Esophagus (tissue), 2 donors: ENCODE results near the gene AVPR2. TPM values are rescaled to one million over a fixed set of nuclear protein-coding genes. Genes with fewer than 3 reads are reported as not detected.

Experiments
- H3K27ac ChIP-seq, 2 donors: one replicate each; pipeline ENCODE4 v1.5.1; 2013; ENCODE audit warnings: low read depth in 2 of 2, mild to moderate bottlenecking in 2 of 2, inconsistent platforms in 1 of 2, low read length in 1 of 2, moderate library complexity in 1 of 2
- H3K27me3 ChIP-seq, 2 donors: one replicate each; pipeline ENCODE4 v1.6.1; 2013; ENCODE audit warnings: low read length in 2 of 2, control low read depth in 1 of 2, mild to moderate bottlenecking in 1 of 2; ENCODE audit not compliant: insufficient read depth in 2 of 2, control insufficient read depth in 1 of 2
- H3K36me3 ChIP-seq, 2 donors: one replicate each; pipeline ENCODE4 v1.6.1; 2013; ENCODE audit warnings: low read length in 1 of 2; ENCODE audit not compliant: control insufficient read depth in 2 of 2, insufficient read depth in 2 of 2
- H3K4me1 ChIP-seq, 2 donors: one replicate each; pipeline ENCODE4 v1.6.1; 2013; ENCODE audit warnings: low read length in 1 of 2; ENCODE audit not compliant: control insufficient read depth in 2 of 2, insufficient read depth in 2 of 2
- H3K4me3 ChIP-seq, 2 donors: one replicate each; pipeline ENCODE4 v1.5.1; 2013; ENCODE audit warnings: low read length in 2 of 2, mild to moderate bottlenecking in 2 of 2, low read depth in 1 of 2, moderate library complexity in 1 of 2
- H3K9me3 ChIP-seq, 2 donors: one replicate each; pipeline ENCODE4 v1.6.1; 2013; ENCODE audit warnings: mild to moderate bottlenecking in 2 of 2, low read depth in 1 of 2, low read length in 1 of 2, moderate library complexity in 1 of 2; ENCODE audit not compliant: control insufficient read depth in 2 of 2, insufficient read depth in 1 of 2
- WGBS, 2 donors: extraction: QIAGEN DNeasy Blood & Tissue Kit; methylation state at CpG; one replicate each; pipeline ENCODE4 v1.1.7; 2013; 5-methylcytosine and 5-hydroxymethylcytosine counted together
- polyA plus RNA-seq, 2 donors: library from polyadenylated mRNA; stranded (reverse); fragments of 200-250 nt; gene quantifications; one replicate each; pipeline ENCODE4 v1.2.3, GENCODE V29; 2013
- donor health status: healthy with polysubstance abuse.
- donor health status: Bipolar disorder and iron deficiency.

The AVPR2 gene
- polyA plus RNA-seq, 2 donors: 0.45 to 0.68 TPM

- Histone ChIP-seq H3K27ac (peak overlapping the region; percentile 39 to 62), H3K4me3 (no peak overlapping the region), H3K9me3 (no peaks in the 10 kb centered on the region), H3K27me3 (no peaks in the 10 kb centered on the region), H3K36me3 (peaks cover 22 to 84% of the 10 kb centered on the region in 2 donors), H3K4me1 (no peaks in the 10 kb centered on the region)
- 71 to 84% methylated on average over 31 to 33 of the region's 33 CpGs for WGBS, 2 donors
Measured at GRCh38 chrX:153953892-153954557, 49.6 kb downstream of the AVPR2 start.

- H3K27ac ChIP-seq: no peak overlapping the region
Measured at GRCh38 chrX:153954558-153955227, 50.2 kb downstream of the AVPR2 start.

DNA sequence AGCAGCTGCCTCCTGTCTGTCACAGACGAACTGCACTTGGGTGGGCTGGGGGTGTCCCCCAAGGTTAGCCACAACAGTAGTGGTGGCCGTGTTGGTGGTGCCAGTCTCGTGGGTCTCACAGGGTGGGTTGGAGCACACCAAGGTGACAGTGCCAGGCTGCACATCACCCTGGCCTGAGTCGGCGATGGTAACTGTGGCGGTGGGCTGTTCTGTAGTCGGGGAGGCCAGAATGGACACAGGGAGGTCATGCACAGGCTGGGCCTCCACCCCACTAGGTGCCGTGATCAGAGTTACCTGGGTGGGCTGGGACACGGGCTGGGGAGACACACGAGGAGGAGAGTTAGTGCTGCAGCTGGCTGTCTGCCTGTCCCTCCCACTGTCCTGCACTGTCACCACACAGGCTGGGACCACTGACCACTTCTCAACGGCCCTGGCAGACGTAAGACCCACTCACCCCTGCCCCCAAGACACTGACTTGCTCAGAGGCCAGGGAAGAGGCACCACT lies 50.8 kb downstream of the AVPR2 start:
- no peak overlapping the region for H3K27ac ChIP-seq
- peaks cover 22 to 85% of the 10 kb centered on the region in 2 donors for H3K36me3 ChIP-seq
- no peak overlapping the region for H3K4me3 ChIP-seq
- WGBS, 2 donors: 72 to 77% methylated on average over 10 to 12 of the region's 12 CpGs
- H3K27me3 ChIP-seq: no peaks in the 10 kb centered on the region
- no peaks in the 10 kb centered on the region for H3K4me1 ChIP-seq
- H3K9me3 ChIP-seq: no peaks in the 10 kb centered on the region

More at GRCh38 chrX:153954558-153955227, 50.2 kb downstream of the AVPR2 start:
- Histone ChIP-seq H3K36me3 (peaks cover 22 to 87% of the 10 kb centered on the region in 2 donors), H3K9me3 (no peaks in the 10 kb centered on the region), H3K27me3 (no peaks in the 10 kb centered on the region), H3K4me1 (no peaks in the 10 kb centered on the region), H3K4me3 (no peak overlapping the region)
- WGBS, 2 donors: 92% methylated on average over 40 to 44 of the region's 44 CpGs

- H3K36me3 ChIP-seq: peaks cover 17 to 82% of the 10 kb centered on the region in 2 donors
- no peak overlapping the region for H3K27ac ChIP-seq
- no peaks in the 10 kb centered on the region for H3K9me3 ChIP-seq
- no peaks in the 10 kb centered on the region for H3K4me1 ChIP-seq
- H3K27me3 ChIP-seq: no peaks in the 10 kb centered on the region
- H3K4me3 ChIP-seq: no peak overlapping the region
- 85 to 89% methylated on average over 34 to 35 of the region's 35 CpGs for WGBS, 2 donors
Measured at GRCh38 chrX:153956044-153956907, 51.8 kb downstream of the AVPR2 start.

Other genes with a start within 250 kb of the AVPR2 start
- gene PNCK, start 230.9 kb upstream of the AVPR2 start, polyA plus RNA-seq: 1 to 10 TPM; 5.0 to 6.4 TPM
- gene SLC6A8, start 216.7 kb upstream of the AVPR2 start, polyA plus RNA-seq: 10 to 100 TPM; 33.0 to 41.4 TPM
- 100 to 1,000 TPM in 1 of 2 donors, 10 to 100 TPM in 1; 98.8 to 185 TPM for gene BCAP31, start 180.3 kb upstream of the AVPR2 start, polyA plus RNA-seq
- gene ABCD1, start 179.8 kb upstream of the AVPR2 start, polyA plus RNA-seq: 1 to 10 TPM; 1.8 to 2.9 TPM
- 10 to 100 TPM in 1 of 2 donors, 1 to 10 TPM in 1; 5.1 to 12.4 TPM for gene PLXNB3, start 140.4 kb upstream of the AVPR2 start, polyA plus RNA-seq
- gene SRPK3, start 123.6 kb upstream of the AVPR2 start, polyA plus RNA-seq: under 1 TPM; 0.15 to 0.35 TPM
- 10 to 100 TPM; 39.3 to 51.9 TPM for gene IDH3G, start 110.3 kb upstream of the AVPR2 start, polyA plus RNA-seq
- gene SSR4, start 110.0 kb upstream of the AVPR2 start, polyA plus RNA-seq: 100 to 1,000 TPM; 308 to 359 TPM
- gene PDZD4, start 74.1 kb upstream of the AVPR2 start, polyA plus RNA-seq: 1 to 10 TPM; 2.3 to 4.0 TPM
- 1 to 10 TPM in 1 of 2 donors, under 1 TPM in 1; 0.88 to 1.4 TPM for gene L1CAM, start 18.5 kb upstream of the AVPR2 start, polyA plus RNA-seq
- 10 to 100 TPM; 10.6 to 23.4 TPM for gene ARHGAP4, start 21.6 kb downstream of the AVPR2 start, polyA plus RNA-seq
- 100 to 1,000 TPM in 1 of 2 donors, 10 to 100 TPM in 1; 86.6 to 104 TPM for gene NAA10, start 30.4 kb downstream of the AVPR2 start, polyA plus RNA-seq
- gene RENBP, start 40.0 kb downstream of the AVPR2 start, polyA plus RNA-seq: 1 to 10 TPM; 1.4 to 1.6 TPM
- 10 to 100 TPM; 13.0 to 15.9 TPM for gene HCFC1, start 67.1 kb downstream of the AVPR2 start, polyA plus RNA-seq
- gene TMEM187, start 68.1 kb downstream of the AVPR2 start, polyA plus RNA-seq: 1 to 10 TPM; 2.5 to 3.3 TPM
- 10 to 100 TPM; 58.8 to 61.8 TPM for gene IRAK1, start 115.2 kb downstream of the AVPR2 start, polyA plus RNA-seq
- gene MECP2, start 193.0 kb downstream of the AVPR2 start, polyA plus RNA-seq: 10 to 100 TPM in 1 of 2 donors, 1 to 10 TPM in 1; 9.3 to 13.0 TPM
- not detected for gene OPN1LW, start 239.6 kb downstream of the AVPR2 start, polyA plus RNA-seq